NCI-H2081 (cell line): Measurements from ENCODE around the gene CFAP91.
"Not testable (repeated sequence)": the region's sequence is repeated elsewhere in the genome, so short reads cannot be mapped to it uniquely, and the experiment has no call there.

Source experiments
- DNase-seq, 2 experiments: peaks; one replicate each; lab custom pipeline; 2025; lab: John Stamatoyannopoulos, UW

Gene CFAP91

DNA sequence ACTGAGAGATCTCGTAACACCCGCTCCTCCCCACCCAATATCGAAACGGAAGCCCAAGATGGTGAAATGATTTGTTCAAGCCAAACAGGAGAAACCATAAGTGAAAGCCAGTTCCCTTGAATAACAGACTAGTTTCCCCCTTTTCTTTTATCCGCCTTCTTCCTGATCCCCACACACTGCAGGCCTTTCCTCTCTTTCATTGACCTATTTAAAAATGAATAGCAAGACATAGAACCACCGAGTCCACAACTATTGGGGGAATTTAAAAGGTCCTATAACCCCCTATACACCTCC, 25.2 kb upstream of the CFAP91 start:
- no peak for DNase-seq

GRCh38 chr3:119678209-119678608, 24.6 kb upstream of the CFAP91 start:
- DNase-seq: not testable (repeated sequence)

DNA sequence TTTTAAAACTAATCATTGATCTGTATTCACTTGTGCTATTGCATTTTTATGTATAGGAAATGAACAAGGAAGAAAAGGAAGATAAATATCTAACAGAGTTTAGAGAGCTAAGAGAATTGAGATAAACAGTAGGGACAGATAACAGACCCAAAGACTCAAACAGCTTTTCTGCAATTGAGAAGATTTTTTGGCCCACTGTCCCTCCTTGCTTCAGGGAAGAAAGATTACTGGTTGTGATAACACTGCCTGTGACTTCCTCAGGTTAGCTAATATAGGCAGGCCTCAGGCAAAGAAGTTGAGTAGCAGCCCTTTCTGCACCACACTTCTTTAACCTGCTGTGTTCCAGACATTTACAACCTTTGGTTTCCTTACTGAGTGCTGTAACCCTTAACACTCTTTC, 22.9 kb upstream of the CFAP91 start:
- no peak for DNase-seq

DNA sequence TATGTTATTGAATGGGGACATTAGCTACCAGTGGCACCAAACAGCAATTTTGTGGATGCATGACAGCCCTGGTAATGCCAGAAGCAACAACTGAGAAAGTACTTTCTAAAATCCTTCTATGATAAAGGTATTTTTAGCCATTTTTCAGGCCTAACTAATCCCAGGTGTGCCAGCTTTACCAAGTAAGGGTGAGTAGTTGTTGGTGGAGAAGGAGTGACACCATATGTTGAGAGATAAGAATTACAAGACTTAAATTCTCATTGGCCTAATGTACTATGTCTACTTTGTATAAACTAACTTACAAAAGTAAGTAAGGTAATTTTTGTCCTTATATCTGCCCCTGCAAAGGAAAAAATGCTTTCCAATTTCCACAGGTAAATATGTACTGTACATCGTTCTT, 21.5 kb upstream of the CFAP91 start:
- peak; percentile 15 to 53 for DNase-seq

- DNase-seq: no peak
Observed at GRCh38 chr3:119683421-119683820, 19.4 kb upstream of the CFAP91 start.

DNA sequence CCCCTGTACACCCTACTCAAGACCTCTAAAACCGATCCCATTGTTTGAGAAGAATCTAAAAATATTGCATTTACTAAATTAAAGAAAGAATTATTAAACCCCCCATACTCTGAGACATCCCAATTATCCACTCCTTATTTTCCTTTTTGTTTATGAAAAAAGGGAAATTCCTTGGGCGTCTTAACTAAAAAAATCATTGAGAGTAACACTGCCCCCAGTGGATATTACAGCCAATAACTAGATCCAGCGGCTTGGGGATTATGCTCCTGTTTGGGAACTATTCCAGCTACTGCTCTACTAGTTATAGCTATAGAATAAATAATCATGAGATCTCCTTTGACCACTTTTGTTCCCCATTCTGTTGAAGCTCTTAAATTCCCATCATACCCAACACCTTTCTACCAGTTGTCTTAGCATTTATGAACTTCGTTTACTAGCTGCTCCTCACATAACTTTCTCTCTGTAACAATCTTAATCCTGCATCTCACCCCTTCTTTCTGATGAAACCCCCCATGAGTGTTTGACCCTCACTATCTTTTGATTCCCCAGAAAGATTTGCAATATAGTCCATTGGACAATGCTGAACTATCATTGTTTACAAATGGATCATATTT, 12.7 kb upstream of the CFAP91 start:
- DNase-seq: no peak

DNA sequence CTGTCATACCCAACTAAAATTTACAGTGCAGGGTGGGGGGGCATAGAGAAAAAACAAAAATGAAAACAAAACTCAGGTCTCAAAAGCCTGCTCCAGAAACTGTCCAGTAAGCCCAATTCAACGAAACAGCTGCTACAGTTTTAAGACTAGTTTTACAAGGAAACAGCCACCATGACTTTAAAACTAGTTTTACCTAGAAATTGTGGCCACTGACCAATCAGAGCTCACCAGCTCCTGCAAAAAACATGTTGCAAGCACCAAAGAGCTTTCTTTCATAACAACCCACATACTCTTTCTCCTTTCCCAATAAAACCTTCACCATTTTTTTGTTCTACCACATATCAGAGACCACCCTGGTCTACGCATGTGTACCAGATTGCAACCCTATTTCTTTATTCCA, 7.3 kb upstream of the CFAP91 start:
- DNase-seq: no peak

GRCh38 chr3:119697394-119697793, 5.4 kb upstream of the CFAP91 start:
- no peak for DNase-seq

- DNase-seq: no peak
Observed at GRCh38 chr3:119700269-119700919, 2.4 kb upstream of the CFAP91 start.

GRCh38 chr3:119700920-119701734, 1.7 kb upstream of the CFAP91 start:
- no peak for DNase-seq

- DNase-seq: no peak
Observed at GRCh38 chr3:119703820-119704531, 1.2 kb downstream of the CFAP91 start.

- DNase-seq: no peak
Observed at GRCh38 chr3:119715105-119715504, 12.3 kb downstream of the CFAP91 start.

- no peak for DNase-seq
Observed at GRCh38 chr3:119716998-119717397, 14.2 kb downstream of the CFAP91 start.

GRCh38 chr3:119717520-119717919, 14.7 kb downstream of the CFAP91 start:
- no peak for DNase-seq

GRCh38 chr3:119723022-119723421, 20.2 kb downstream of the CFAP91 start:
- DNase-seq: no peak

DNA sequence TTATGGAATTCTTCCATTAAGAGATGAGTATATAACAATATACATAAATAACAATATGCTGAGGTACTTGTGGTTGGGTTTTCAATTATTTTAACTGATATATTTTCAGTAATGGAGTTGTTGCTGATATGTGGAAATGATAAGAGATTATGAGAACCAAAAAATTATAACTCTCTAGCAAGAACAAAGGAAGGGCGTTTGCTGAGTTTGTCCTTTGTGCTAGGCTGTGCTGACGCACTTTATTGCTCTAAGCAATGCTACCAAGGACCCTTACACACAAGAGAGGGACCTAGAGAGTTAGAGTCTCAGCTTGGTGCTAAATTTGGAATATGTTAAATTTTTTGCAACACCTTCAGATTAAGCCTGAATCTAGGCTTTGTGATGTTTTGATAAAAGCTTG, 24.1 kb downstream of the CFAP91 start:
- DNase-seq: no peak

GRCh38 chr3:119729996-119730395, 27.2 kb downstream of the CFAP91 start:
- no peak for DNase-seq

DNA sequence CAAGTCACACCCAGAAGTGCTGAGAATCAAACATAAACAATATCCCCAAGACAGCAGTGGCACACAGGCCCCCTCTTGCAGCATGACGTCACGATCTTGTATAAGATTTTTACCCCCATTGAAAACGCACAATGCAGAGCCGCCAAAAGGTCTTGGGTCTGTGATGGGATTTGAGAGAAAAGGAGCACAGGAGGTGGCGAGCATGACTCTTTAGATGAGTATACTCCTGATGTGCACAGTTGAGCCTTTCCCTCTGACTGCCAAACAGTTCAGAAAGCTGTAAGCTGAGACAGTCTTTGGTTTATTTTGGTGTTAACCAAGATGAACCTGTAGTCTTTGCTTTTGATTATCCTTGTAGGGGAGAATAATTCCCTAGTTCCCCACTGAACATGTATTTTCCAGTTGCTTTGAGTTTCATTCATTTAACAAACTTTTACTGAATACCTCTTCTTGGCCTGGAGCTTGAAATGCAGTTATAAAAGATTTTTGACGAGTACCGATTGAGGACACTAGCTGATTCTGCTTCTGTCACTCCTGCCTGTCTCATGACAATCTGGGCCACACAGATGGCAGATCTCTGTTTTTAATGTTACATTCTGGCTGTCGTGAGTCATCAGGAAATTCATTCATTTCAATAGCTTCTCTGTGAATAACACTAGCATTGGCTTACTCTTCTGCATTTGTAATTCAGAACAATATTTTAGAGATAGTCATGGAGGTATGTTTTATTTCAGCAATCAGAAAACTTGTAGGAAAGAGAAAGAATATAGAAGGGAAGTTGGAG, 28.9 kb downstream of the CFAP91 start:
- no peak for DNase-seq

- DNase-seq: no peak
Observed at GRCh38 chr3:119733812-119734211, 31.0 kb downstream of the CFAP91 start.

- DNase-seq: no peak
Observed at GRCh38 chr3:119738741-119739140, 35.9 kb downstream of the CFAP91 start.

GRCh38 chr3:119741657-119742590, 39.1 kb downstream of the CFAP91 start:
- no peak for DNase-seq
